Activated CD8-positive, alpha-beta memory T cell treated with anti-CD3 and anti-CD28 coated beads, Interleukin-2, amount 50 U/mL, for 1 hour (primary cell): ENCODE data around the gene DOCK9.

Experiments
- DNase-seq: peaks from one replicate; pipeline ENCODE4 v3.0.0-alpha.2; 2020; ENCODE audit errors: extremely low read depth

Gene DOCK9

DNA sequence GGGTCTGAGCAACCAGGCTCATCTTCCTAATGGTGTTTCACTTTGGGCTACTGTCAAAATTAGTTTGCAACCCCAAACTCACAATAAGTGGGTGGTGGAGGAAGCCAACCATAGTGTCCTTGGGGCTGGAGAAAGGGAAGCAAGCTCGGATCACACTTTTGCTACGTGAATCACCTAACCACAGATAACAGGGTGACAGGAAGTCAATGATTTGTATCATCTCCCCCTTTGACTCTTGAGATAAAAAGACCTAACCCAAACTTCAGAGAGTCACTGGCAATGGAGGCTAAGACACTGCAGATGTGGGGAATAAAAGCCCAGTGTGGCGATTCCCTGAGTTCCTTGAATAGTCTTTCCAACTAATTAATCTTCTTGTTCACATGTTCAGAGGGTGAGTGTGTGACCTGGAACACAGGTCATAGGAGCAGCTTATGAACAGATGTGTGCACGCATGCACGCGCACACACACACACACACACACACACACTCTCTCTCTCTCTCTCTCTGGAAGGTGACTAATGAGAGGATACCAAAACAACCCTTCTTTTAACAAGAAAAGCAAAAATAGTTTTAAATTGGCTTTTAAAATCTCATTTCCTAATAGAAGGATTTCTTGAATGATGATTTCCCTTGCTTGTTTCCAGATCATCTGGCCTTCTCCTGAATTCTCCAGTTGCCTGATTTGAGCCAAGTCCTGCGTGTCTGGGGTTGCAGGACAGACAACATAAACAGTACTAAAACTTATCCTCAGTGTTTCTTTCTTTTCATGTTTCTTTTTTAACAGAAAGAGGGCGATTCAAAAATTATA is 21.2 kb upstream of the DOCK9 start:
- no peak for DNase-seq

DNA sequence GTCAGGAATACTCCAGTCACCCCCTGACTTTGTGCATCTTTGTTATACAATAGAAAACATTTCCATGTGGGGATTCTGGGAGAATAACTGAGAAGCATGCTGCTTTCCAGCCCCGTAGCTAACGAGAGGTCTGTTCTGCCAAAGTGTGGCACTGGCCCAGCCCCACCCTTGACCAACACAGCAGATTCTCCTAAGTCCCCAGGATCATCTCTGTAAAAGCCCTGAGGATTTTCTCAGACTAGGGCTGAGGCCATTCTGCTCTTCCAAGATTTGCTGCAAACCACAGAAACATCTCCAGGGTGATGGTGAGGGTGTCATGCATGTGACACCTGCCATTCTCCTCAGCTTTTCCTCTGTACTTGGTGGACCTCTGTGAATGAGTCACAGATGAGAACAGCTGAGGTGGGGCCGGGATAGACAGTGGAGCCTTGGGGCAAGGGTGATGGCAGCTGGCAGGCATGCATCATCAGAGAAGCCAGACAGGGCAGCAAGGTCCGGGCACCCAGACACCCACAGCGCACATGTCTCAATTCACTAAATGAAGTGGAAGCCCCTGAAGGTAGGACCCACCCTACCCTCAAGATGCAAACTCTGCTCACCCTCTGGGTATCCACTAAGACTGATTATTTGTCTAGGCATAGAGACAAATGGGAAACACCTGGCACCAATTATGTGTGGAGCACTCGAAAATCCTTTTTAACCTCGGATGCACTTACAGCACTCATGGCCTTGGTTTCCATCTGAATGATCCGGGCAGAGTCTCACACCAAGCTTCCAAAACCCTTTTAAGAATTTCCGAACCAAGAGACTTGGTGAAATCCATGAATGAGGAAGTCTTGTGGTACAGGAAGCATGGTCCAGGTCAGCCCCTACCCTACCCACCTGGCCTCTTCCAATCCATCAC is 20.1 kb upstream of the DOCK9 start:
- no peak for DNase-seq

DNA sequence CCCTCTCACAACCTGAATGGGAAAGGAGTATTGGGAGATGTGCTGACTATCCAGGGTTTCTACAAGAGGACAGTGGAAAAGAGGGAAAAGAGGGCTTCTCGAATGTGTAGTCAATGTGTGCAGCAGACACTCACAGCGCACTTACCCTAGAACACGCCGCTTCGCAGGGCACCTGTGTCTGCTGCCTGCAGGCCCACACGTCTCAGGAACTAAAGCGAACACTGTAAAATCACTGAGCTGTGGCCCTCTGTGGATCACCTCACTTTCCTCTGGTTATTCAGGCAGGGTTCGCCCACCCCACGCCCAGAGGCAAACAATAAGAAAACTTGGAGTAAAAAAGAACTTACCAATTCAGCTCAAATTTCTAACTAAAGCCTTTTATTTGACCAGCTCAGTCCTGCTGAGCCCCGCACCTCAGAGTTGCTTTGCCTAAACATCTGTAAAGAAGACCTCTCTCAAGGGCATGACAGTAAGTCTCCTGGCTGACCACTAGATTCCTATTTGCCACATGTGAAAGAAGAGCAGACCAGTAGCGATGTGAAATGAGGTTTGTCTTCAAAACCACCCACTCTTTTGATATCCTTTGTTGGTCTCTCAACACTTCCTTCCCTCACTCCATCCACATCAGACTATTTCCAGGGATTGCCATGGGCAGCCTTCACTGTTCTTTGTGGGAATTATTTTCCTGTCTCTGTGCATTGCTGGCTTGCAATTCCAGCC is 19.3 kb upstream of the DOCK9 start:
- no peak for DNase-seq

DNA sequence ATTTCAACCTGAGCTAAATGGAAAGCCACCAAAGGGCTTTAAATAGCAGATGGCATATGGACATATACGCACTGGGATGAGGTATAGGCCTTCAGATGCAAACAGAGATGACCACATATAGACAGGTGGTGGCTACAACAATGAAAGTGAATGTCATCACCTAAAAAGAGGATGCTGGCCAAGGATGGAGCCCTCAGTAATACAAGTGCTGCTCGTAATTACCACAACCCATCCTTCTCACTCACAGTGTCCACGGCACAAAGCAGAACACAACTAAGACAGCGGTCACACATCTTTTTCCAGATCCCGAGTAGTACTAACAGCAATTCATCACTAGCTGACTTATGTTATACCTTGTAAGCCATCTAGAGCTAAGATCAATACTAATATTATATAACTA is 18.2 kb upstream of the DOCK9 start:
- no peak for DNase-seq

DNA sequence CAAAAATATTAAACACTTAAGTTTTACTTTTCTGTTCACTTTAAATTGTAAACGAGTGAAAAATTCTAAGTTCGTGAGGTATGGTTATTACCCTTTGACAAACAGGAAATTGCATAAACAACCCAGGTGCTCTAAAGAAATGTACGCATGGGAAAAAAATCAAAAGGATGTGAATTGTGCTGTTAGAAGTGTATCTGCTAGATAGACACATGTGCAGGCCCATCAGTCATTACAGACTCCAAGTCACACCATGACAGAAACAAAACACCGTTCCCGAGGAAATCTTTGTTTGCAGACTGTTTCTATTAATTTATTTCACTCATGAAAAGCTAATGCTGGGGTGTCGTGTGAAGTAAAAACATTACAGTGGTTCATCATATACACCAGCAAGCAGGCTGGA is 17.0 kb upstream of the DOCK9 start:
- DNase-seq: no peak

DNA sequence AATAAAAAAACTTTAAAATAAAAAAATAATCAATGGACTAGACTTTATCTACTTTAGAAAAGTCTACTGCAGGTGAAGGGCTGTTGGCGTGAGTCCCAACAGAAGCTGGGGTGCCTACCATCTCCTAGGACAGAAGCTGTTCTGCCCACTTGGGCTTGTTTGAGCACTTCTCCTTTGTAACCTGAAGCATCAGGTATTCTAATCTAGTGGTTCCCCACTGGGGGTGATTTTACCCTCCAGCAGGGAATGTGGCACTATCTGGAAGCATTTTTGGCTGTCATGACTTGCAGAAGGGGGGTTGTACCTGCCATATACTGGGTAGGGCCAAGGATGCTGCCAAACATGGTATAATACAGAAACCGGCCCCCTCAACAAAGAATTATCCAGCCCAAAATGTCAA is 16.2 kb upstream of the DOCK9 start:
- DNase-seq: no peak

DNA sequence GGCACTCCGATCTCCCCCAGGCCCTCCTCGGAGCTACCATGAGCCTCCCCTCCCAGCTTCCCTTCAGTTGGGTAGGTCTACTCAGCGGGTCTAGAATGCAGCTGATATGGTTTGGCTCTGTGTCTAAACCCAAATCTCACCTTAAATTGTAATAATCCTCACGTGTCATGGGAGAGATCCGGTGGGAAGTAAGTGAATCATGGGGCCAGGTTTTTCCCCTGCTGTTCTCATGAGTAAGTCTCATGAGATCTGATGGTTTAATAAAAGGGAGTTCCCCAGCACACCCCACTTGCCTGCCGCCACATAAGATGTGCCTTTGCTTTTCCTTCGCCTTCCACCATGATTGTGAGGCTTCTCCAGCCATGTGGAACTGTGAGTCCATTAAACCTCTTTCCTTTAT is 14.5 kb upstream of the DOCK9 start:
- DNase-seq: no peak

DNA sequence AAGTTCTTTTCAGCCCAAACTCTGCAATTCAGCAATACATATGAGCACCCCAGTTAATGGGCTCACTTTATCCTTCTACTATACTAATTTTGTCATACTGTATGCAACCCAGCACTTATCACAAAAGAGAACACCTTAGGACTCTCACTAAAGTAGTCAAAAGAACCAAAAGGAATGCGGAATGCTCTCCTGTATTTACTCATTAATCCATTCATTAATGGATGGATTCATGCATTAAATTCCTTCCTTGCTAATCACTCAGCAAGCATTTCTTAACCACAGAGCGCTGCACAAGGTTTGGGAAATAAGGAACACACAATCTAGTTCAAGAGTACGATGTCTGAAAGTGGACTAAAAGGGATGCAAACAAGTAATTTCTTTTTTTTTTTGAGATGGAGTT is 12.8 kb upstream of the DOCK9 start:
- no peak for DNase-seq

DNA sequence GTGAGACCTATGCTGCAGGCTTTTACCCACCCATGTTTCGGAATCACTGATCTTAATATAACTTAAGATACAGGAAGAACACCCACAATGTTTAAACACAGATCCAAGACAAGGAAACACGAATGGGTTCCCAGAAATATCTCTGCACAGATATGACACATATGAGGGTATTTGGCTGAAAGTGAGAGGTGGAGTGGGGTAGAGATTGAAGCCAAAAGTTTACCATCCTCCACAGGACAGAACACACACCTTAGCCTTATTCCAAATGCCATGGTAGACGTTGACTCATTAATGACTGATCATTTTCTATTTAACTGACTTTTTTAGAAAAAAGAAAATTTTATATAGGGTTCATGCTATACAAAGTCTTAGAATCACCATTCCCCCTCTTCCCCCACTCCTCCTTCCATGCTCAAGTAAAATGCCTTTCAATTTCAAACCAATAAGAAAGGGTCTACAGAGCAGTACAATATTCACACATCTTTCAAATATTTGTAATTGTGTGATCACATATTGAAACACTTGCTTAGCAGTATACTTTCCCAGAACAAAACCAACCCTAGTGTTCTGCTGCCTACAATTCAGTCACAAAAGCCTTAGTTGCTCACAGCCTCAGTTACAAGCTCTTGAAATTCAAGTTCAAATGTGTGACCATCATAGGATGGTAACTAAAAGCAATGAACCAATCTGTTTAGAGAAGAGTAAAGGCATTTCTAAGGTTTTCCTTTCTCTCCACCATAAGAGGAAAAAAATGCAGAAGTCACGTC is 11.8 kb upstream of the DOCK9 start:
- no peak for DNase-seq

DNA sequence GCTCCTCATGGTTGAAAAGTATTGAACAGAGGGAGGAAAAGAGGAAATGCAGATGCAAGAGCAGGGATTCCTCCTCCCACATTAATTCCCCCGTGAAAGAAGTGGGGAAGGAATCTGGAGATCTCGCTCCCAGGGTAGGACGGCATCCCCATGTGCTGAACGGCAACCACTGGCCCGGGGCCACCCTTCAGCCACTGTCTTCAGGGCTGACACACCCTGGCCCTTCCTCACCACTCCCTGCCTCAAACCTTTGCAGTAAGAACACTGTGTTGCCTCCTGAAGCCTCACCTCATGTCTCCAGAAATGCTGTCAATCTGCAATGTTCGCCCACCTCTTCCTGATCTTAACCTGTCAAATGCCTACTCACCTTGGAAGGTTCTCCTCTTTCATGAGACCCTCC is 10.9 kb upstream of the DOCK9 start:
- DNase-seq: no peak

DNA sequence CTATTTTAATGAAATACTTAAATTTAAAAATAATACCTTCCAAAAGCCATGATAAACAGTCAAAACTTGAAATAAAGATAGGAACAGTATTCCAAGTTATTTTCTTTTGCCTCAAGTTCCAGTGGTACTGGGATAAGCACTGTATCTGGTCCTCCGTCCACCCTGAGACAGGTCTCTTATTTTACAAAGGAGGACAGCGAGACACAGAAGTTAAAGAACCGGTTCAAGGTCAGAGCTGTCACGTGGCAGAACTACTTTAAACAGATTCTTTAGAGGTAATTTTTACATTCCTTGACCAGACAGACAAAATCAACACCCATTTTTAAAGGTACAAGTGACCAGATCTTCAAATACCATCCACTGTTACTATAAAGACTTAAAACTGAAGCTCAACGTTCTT is 10.4 kb upstream of the DOCK9 start:
- DNase-seq: no peak

DNA sequence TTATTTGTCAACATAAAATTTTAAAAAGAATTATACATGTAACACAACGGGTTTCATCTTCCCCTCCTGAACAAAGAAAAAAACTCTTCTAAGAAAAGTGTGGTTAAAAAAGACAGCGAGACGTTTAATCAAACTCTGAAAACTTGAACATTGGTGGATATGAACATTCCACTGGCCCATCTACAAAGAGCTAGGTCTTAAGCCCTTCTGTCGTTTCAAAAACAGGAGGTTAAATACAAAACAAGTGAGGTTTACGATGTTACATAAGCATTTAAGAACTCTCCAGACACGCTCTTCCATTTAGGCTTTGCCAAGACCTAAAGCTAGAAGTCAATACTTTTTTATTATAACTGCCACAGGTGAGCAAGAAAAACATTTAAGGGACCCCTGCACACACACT is 9.4 kb upstream of the DOCK9 start:
- no peak for DNase-seq

DNA sequence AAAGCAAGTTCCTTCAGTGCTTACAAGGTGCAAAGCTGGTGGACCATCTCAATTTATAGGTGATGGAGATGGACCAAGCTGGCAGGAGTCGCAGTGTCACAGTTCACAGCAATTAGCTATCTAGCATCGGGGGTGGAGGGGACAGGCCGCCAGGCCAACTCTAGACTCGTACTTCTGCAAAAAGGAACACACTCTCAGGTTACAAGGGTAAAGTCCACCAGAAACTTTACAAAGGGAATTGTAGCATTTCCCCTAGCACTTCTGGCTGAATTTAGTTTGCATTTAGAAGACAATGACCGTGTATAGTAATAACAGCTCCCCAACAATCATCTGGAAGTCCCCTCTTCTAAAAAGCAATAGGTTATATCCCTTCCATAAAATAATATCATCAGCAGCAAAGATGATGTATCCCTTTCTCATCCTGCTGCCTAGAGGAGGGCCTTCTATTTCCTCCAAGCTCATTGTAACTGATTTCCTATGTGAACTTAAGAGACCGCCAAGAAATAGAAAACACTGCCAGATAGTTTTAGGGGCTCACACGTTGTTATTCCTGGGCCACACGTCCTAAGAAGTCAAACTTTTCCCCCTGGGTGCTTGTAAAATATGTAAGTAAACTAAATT is 8.5 kb upstream of the DOCK9 start:
- no peak for DNase-seq

DNA sequence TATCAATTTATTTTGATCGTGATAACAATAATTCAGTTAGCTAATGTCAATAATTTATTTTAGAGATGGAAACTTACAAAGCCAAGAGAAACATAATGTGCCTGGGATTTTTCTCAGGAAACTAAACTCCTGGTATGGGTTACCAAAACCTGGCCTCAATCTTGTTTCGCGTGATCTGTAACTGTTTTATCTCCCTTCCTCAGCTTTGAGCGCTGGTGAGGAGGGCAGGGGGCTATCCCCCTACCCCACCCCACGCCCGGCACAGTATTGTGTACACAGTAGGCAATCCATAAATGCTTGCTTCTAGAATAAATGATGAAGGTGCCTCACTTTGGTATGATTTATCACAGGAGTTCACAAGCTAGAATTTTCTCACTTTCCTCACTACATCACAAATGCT is 7.7 kb upstream of the DOCK9 start:
- no peak for DNase-seq

DNA sequence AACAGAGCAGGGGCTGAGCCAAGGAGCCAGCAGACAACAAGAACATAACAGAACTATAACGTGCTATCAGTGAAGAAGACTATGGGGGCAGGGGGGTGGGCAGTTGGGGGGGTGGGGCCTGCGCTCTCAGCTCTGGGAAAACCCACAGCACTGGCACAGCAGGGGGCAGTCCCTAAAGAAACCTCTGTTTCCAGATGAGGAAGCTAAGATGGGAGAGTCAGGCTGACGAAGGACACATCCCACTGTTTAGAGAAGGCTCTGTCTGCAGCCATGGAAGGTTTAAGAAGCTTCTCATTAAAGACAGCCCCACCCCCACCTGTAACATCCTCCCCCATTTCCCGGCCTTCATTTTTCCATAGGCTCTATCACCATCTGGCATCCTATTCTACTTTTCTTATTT is 7.1 kb upstream of the DOCK9 start:
- DNase-seq: no peak

DNA sequence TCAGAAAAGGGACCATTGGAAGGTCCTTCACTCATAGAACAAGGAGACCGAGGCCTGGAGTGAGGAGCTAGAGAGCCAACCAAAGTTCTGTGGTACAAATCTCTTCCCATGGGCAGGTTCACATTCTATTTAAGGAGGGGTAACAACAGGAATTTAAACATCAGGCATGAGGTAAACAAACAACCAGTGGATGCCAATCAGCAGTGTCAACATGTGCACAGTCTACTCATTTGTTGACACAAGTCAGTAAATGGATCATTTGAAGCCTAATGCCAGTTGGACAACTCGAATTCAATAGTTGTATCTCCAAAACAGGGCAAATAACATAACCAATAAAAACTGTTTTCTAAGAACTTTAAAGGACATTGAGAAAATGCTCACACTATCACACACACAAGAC is 6.3 kb upstream of the DOCK9 start:
- no peak for DNase-seq

DNA sequence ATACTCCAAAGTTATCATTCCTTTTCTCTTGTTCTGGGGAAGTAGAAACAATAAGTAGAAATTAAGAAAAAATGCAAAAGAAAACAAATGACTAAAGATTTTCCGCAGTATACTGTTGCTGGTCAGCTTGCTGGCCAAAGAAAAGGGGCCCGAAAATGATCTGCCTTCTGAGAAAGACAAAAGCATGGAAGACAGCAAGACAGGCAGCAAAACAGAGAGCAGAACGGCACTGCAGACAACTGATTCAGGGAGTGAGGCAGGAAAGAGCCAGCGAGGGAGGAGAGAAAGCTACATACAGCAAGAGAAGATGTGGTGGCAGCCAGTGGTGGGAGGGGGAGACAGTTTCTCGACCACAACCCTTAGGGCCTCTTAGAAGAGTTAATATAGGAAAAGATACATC is 5.3 kb upstream of the DOCK9 start:
- no peak for DNase-seq

DNA sequence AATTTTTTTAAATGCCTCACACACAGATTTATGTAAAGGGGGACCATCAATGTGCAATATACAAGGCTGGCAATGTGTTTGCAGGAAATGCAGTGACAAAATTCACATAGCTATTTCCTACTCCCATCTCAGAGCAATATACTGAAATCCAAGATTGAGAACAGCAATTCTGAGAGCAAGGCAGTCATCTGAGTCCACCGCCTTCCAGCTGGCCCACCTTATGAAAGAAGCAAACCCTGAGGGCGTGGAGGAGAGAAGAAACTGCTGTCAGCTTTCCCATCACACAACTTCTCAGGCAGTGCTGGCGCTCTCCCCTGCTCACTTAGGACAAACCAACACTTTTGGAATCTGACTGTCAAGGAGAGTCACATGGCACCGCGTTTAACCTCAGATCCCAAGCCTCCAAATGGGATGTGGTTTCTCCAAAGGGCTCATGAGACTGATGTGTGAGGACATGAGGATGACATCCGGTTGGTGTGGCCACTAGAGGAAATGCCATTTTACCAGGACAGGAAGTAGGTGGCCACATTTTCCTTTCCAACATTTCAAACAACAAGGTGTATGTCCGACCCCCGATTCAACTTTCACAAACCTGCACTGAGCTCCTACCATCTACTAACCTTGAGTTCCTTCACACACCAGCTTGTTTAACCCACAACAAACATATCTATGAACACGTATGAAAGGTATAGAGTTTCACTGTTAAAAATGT is 3.7 kb upstream of the DOCK9 start:
- no peak for DNase-seq

DNA sequence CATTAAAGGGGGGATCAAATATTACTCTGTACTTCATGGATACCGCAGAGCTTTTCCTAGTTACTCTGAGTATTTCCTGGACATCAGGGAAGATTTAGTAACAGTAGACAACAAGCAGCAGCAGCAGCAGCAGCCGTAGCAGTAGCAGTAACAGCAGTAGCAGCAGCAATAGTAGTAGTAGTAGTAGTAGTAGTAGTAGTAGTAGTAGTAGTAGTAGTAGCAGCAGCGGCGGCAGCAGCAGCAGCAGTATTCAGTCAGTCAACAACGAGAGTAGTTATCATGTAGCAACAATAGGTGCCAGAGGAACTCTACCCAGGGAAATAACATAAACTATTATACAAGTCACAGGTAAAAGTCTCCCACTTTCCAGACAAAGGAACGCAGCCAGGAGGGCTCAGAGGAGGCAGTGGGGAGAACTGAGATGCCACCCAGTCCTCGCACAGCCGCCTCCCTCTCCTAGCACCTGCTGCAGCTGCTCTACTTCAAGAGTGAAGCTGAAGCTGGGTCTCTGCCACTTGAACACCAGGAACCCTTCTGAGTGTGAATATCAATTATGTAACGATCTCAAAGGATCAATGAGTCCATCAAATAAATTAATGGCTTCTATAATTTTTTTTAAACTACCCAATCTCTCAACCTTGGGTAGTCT is 1.3 kb upstream of the DOCK9 start:
- no peak for DNase-seq

DNA sequence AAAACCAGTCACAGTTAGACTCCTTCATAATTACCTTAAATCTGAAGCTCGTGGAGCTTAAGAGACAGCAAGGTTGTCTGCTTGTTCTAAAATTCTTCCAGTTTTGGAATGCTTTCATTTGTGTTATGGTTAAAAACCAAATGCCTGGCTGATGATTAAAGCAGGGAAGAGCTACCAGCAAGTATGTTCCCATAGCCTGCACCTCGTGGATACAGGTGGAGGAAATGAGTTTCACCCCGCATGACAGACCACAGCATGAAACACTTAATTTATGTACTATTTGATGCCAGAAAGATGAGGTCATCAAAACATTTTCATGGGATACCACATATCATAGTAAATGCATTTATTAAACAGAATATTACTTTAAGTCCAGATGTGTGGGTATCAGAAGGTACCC is 416 bp upstream of the DOCK9 start:
- no peak for DNase-seq
